DND-41 (cell line): Measurements from ENCODE around the gene THUMPD1.
"Not testable (repeated sequence)": the region's sequence is repeated elsewhere in the genome, so short reads cannot be mapped to it uniquely, and the experiment has no call there.

ENCODE experiments used
- CTCF ChIP-seq: IDR thresholded peaks from 2 replicates; pipeline ENCODE4 v1.5.1; 2012; ENCODE audit warnings: borderline replicate concordance, low read length, moderate library complexity, mild to moderate bottlenecking; ENCODE audit not compliant: poor library complexity, severe bottlenecking; ENCODE audit errors: extremely low read depth
- EZH2 ChIP-seq: IDR thresholded peaks from 3 replicates; pipeline ENCODE4 v1.6.1; 2012; ENCODE audit warnings: borderline replicate concordance, low read depth, mild to moderate bottlenecking, moderate library complexity, low read length, inconsistent platforms; ENCODE audit not compliant: severe bottlenecking

GRCh38 chr16:20717718-20718117 is 23.9 kb downstream of the THUMPD1 start:
- TF ChIP-seq EZH2, CTCF: not testable (repeated sequence)
